Activated naive CD4-positive, alpha-beta T cell treated with anti-CD3 and anti-CD28 coated beads for 36 hours (primary cell): ENCODE data around the gene GLIS1. TPM values are rescaled to one million over a fixed set of nuclear protein-coding genes. Genes with fewer than 3 reads are reported as not detected.

Source experiments
- CTCF ChIA-PET: fragments of 350-600 bp; sonication (Branson Sonifier 250); formaldehyde crosslinking; loops from one replicate; lab custom pipeline; 2021; ENCODE audit warnings: antibody characterized with exemption; lab: Charles Lee
- DNase-seq: peaks from one replicate; pipeline ENCODE4 v3.0.0-alpha.2; 2020
- H3K27ac Mint-ChIP-seq: one replicate; pipeline ENCODE4 v1.8.0; 2021; ENCODE audit warnings: mild to moderate bottlenecking, mixed read lengths
- H3K27me3 Mint-ChIP-seq: one replicate; pipeline ENCODE4 v1.8.0; 2021; ENCODE audit warnings: low read depth, mixed read lengths
- H3K36me3 Mint-ChIP-seq: one replicate; pipeline ENCODE4 v1.8.0; 2021; ENCODE audit warnings: low read depth, mixed read lengths
- H3K4me1 Mint-ChIP-seq: one replicate; pipeline ENCODE4 v1.8.0; 2021; ENCODE audit warnings: low read depth, mixed read lengths
- H3K4me3 Mint-ChIP-seq: one replicate; pipeline ENCODE4 v1.8.0; 2021; ENCODE audit warnings: mild to moderate bottlenecking, moderate library complexity, mixed read lengths
- H3K9me3 Mint-ChIP-seq: one replicate; pipeline ENCODE4 v1.8.0; 2021; ENCODE audit warnings: mixed read lengths
- intact Hi-C: fragments of 100-400 bp; cut with micrococcal nuclease; formaldehyde crosslinking; loops from one replicate; pipeline ENCODE4 v1.15.1; 2023
- total RNA-seq, 2 experiments: library from RNA; stranded (reverse); gene quantifications; one replicate each; pipeline ENCODE4 v1.2.3, GENCODE V29; 2021

The GLIS1 gene
- total RNA-seq, 2 experiments from 2014 or later: not detected

DNA sequence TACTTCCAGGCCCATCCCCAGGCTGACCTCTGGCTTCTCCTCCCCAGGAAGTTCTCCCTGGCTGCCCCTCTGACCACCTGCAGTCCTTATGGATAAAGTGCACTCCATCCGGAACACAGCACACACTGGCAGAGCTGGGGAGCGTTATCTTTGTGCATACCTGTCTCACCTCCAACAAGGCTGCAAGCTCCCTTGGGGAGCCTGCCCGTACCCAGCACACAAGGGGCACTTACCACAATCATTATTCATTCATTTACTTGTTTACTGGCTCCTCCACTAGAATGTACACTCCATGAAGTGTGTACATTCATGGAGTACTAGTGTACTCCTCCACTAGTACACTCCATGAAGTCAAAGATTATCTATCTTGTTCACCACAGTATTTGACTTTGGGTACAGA lies 30.3 kb downstream of the GLIS1 start:
- CTCF ChIA-PET: interaction anchor here (0.9 kb wide), 1 partner anchor 223 kb away, joined by 3 read pairs; no protein-coding TSS in a partner anchor
- DNase-seq: no peak
- Mint-ChIP-seq H3K36me3 (no peaks in the 10 kb centered on the region), H3K4me3 (no peak overlapping the region), H3K9me3 (no peaks in the 10 kb centered on the region), H3K27me3 (peaks cover 2% of the 10 kb centered on the region), H3K27ac (no peak overlapping the region), H3K4me1 (no peaks in the 10 kb centered on the region)
- intact Hi-C loops: no loop called here

DNA sequence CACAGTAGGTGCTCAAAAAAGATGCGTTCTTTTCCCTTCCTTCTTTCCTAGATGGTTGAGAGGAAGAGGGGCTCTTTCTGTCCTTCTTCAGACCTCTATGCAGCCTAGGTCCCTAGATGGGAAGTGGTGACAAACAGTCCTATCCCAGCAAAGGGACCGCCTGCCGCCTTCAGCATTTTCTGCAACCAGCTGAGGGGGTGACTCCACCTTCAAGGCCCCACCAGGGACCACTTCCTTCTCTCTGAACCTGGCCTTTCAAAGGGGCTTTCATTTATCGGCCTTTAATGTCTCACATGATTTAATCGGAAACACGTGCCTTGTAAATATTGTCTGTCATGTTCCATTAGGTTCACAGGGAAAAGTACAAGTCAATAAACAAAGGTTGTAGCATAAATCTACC lies 32.6 kb downstream of the GLIS1 start:
- Mint-ChIP-seq H3K4me3 (no peak overlapping the region), H3K9me3 (no peaks in the 10 kb centered on the region), H3K27me3 (peaks cover 2% of the 10 kb centered on the region), H3K36me3 (no peaks in the 10 kb centered on the region), H3K27ac (no peak overlapping the region), H3K4me1 (no peaks in the 10 kb centered on the region)
- intact Hi-C loops: no loop called here
- DNase-seq: no peak
- CTCF ChIA-PET: interaction anchor here (0.6 kb wide), 1 partner anchor 253 kb away, joined by 5 read pairs; no protein-coding TSS in a partner anchor

DNA sequence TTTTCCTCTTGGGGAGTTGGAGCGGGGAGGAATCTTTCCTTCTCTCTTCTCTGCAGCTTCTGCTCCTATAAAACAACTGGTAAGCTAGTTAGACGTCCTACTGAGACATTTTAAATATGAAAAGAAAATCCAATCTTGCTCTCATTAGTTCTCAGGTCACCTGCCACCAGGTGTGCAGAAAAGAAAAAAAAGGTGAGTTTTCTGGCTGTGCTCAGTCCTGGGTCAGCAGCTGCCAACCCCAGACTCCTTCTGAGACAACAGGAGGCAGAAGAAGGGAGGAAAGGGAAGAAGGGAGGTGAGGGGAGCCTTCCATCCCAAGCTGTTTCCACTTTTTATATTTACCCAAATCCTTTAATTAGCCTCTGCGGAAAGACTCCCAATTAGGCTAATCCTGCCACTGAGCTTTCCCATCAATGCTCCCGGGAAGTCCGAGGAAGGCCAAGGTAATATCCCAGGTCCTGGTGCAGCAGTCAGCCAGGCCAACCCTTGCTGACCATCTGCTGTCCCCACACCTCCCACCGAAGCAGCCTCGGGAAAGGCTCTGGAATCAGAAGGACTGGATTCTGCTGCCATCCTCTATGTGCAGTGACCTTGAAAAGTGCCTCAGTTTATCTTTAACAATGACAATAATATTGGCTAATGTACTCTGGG lies 33.4 kb downstream of the GLIS1 start:
- no peaks in the 10 kb centered on the region for H3K36me3 Mint-ChIP-seq
- no peak overlapping the region for H3K4me3 Mint-ChIP-seq
- H3K27ac Mint-ChIP-seq: no peak overlapping the region
- CTCF ChIA-PET: no interaction called here
- peaks cover 4% of the 10 kb centered on the region for H3K27me3 Mint-ChIP-seq
- no peaks in the 10 kb centered on the region for H3K4me1 Mint-ChIP-seq
- DNase-seq: no peak
- intact Hi-C loops: no loop called here
- H3K9me3 Mint-ChIP-seq: no peaks in the 10 kb centered on the region

DNA sequence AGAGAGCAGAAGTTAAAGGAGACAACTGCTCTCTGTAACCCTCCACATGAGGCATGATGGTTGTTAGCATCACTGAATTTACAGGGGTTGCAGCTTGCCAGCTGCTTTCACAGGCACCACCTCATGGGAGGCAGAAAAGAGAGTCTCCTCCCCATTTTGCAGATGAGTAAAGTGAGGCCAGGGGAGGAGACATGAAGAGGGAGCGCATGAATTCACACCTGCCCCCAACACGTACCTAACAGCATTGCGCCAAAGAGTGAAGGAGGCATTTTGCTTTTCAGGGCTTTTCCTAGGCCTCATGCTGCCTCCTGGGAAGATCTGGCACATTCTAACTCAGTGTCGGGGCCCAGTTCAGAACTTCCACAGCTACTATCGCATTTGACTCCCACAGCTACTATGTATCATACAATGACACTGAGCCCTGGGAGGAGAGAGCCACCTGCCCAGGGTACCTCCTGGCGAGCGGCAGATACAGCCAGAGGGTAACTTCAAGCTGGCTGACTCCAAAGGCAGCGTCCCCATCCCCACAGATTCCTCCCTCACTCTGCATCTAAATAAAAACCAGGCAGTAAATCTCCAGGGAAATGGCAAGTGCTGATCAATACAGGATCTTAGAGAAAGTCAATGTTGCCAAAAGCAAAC lies 34.0 kb downstream of the GLIS1 start:
- intact Hi-C loops: no loop called here
- H3K4me1 Mint-ChIP-seq: no peaks in the 10 kb centered on the region
- DNase-seq: no peak
- no peaks in the 10 kb centered on the region for H3K36me3 Mint-ChIP-seq
- no peak overlapping the region for H3K4me3 Mint-ChIP-seq
- no peak overlapping the region for H3K27ac Mint-ChIP-seq
- no peaks in the 10 kb centered on the region for H3K9me3 Mint-ChIP-seq
- CTCF ChIA-PET: interaction anchor here (1.3 kb wide), 1 partner anchor 9 kb away, joined by 4 read pairs; no protein-coding TSS in a partner anchor
- peaks cover 4% of the 10 kb centered on the region for H3K27me3 Mint-ChIP-seq

DNA sequence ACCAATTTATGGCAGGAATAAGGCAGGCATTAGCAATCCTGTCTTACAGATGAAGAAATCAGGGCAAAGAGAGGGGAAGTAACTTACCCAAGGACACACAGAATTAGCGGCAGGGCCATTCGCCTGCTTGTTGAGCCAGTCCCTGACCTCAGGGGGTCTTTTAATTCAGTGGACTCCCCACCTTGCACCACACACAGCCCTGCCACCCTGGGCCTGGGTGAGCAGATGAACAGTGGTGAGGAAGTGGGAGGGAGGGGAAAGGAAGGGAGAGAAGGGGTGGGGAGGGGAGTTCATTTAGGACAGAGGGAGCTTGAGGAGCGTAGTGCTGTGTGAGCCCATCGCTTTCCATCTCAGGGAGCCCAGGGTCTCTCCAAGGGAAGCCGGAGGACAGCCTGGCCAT lies 34.7 kb downstream of the GLIS1 start:
- H3K27ac Mint-ChIP-seq: no peak overlapping the region
- intact Hi-C loops: no loop called here
- CTCF ChIA-PET: interaction anchor here (1.3 kb wide), 1 partner anchor 9 kb away, joined by 4 read pairs; no protein-coding TSS in a partner anchor
- H3K4me3 Mint-ChIP-seq: no peak overlapping the region
- no peaks in the 10 kb centered on the region for H3K4me1 Mint-ChIP-seq
- no peaks in the 10 kb centered on the region for H3K36me3 Mint-ChIP-seq
- no peak for DNase-seq
- peaks cover 4% of the 10 kb centered on the region for H3K27me3 Mint-ChIP-seq
- H3K9me3 Mint-ChIP-seq: no peaks in the 10 kb centered on the region

DNA sequence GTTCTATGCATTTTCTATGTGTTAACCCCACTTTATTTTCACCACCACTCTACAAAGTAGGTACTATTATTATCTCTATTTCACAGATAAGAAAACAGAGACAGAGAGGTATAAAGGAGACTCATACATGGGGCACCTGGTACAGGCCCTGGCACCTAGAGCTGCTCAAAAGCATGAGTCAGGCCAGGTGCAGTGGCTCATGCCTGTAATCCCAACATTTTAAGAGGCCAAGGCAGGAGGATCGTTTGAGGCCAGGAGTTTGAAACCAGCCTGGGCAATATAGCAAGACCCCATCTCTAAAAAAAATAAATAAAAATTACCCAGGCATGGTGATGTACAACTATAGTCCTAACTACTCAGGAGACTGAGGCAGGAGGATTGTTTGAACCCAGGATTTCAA lies 35.8 kb downstream of the GLIS1 start:
- Mint-ChIP-seq H3K36me3 (no peaks in the 10 kb centered on the region), H3K27me3 (peaks cover 6% of the 10 kb centered on the region), H3K4me3 (no peak overlapping the region), H3K4me1 (no peaks in the 10 kb centered on the region), H3K27ac (no peak overlapping the region), H3K9me3 (no peaks in the 10 kb centered on the region)
- CTCF ChIA-PET: no interaction called here
- intact Hi-C loops: no loop called here
- DNase-seq: no peak

DNA sequence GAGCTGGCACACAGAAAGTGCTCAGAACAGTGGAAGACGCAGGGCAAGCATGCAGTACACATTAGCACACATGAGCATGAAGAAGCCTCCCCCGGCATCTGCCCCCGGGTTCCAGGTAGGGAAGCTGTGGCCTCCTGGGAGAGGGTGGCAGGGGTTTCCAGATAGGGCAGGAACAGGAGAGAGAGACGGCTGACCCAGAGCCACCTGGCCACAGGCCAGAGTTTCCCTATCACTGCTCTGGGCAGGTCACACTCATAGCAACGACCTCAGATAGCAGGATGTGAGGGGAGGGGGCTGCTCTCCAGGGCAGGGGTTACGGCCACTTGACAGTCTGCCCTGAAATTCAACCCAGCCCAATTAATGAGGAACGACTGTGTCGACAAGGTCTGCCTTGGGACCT lies 36.6 kb downstream of the GLIS1 start:
- peaks cover 6% of the 10 kb centered on the region for H3K27me3 Mint-ChIP-seq
- H3K36me3 Mint-ChIP-seq: no peaks in the 10 kb centered on the region
- H3K4me3 Mint-ChIP-seq: no peak overlapping the region
- no peaks in the 10 kb centered on the region for H3K9me3 Mint-ChIP-seq
- intact Hi-C loops: no loop called here
- no peak overlapping the region for H3K27ac Mint-ChIP-seq
- H3K4me1 Mint-ChIP-seq: no peaks in the 10 kb centered on the region
- DNase-seq: no peak
- CTCF ChIA-PET: no interaction called here

DNA sequence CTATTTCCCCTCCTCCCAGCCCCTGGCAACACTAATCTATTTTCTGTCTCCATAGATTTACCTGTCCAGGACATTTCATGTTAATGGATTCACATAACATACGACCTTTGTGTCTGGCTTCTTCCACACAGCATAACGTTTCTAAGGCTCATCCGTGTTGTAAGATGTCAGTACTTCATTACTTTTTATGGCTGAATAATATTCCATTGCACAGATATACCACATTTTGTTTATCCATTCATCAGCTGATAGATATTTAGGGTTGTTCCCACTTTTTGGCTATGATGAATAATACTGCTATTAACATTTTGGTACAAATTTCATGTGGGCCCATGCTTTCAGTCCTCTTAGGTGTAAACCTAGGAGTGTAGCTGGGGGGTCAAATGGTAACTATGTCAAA lies 38.2 kb downstream of the GLIS1 start:
- Mint-ChIP-seq H3K27me3 (peaks cover 6% of the 10 kb centered on the region), H3K36me3 (no peaks in the 10 kb centered on the region), H3K4me3 (no peak overlapping the region), H3K27ac (no peak overlapping the region), H3K9me3 (no peaks in the 10 kb centered on the region), H3K4me1 (no peaks in the 10 kb centered on the region)
- CTCF ChIA-PET: no interaction called here
- DNase-seq: no peak
- intact Hi-C loops: no loop called here

DNA sequence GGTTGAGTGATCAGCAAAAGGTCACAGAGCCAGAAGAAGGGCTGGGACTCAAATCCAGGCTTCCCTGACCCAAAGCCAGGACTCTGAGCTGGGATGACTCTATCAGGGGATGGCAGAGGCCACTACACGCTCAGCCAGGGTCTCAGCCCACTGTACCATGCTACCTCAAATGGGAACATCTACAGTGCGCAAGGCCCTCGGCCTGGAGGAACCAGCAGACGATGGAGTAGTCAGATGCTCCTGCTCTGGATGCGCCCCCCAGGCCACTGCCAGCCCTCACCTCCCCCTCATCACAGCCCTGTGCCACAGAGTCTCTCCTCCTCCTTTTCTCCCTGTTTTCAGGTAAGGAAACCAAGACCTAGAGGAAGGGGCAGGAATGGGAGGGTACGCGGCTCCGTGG lies 39.0 kb downstream of the GLIS1 start:
- Mint-ChIP-seq H3K27me3 (peaks cover 6% of the 10 kb centered on the region), H3K36me3 (no peaks in the 10 kb centered on the region), H3K4me3 (no peak overlapping the region), H3K9me3 (no peaks in the 10 kb centered on the region), H3K4me1 (no peaks in the 10 kb centered on the region), H3K27ac (no peak overlapping the region)
- intact Hi-C loops: no loop called here
- CTCF ChIA-PET: no interaction called here
- no peak for DNase-seq

DNA sequence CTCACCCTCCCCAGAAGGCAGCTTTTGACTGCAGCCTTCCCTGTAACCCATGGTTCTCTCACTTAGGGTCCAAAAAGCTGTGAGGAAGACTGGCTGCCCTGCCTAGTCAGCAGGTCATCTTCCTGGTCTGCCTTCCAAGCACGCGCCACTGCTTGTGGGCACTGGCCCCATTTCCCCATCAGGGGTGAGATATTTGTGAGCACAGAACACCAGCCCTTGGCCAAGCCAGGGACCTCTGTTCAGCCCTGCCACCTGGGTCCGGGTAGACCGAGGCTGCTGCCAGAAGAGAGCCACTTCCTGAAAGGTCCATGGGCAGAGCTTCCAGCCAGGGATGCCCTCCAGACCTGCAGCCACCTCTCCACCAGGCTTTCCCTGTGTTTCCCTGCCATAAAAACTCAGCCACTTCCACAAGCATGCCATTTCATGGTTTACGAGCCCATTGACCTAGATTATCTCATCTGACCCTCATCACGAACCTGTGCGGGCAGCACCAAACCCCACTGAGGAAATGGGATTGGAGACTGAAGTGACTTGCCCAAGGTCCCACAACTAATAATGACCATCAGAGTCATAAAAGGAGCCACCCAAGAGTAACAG lies 40.5 kb downstream of the GLIS1 start:
- H3K27me3 Mint-ChIP-seq: peaks cover 4% of the 10 kb centered on the region
- no peaks in the 10 kb centered on the region for H3K36me3 Mint-ChIP-seq
- H3K27ac Mint-ChIP-seq: no peak overlapping the region
- H3K4me3 Mint-ChIP-seq: no peak overlapping the region
- no peaks in the 10 kb centered on the region for H3K4me1 Mint-ChIP-seq
- intact Hi-C loops: no loop called here
- no peaks in the 10 kb centered on the region for H3K9me3 Mint-ChIP-seq
- CTCF ChIA-PET: no interaction called here
- DNase-seq: no peak

DNA sequence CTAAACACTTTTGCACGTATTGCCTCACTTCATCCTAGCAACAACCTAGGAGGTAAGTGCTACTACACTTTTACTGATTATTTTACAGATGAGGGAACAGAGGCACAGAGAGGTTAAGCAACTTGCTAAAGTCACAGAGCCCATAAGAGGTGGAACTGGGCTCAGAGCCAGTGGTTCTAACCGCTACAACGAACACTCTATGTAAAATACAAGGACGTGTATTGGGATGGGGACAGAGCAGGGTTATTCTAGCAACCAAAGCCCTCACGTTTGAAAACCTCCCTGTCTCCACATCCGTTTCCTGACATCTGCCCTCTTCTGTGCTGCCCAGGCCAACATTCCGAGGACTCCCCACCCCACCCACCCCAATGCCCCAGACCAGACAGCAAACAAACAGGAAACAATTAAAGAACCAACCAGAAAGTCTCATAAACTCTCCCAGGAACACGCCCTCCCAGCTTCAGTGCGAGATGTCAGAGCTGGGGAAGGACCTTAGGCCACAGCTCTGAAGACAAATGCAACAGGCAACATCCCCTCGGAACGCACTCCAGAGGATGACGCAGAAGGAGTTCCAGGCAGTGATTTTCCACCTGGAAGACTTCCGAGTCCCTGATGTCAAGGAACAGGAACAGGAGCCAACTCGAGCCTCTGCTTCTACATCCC lies 41.1 kb downstream of the GLIS1 start:
- DNase-seq: no peak
- Mint-ChIP-seq H3K4me1 (no peaks in the 10 kb centered on the region), H3K36me3 (no peaks in the 10 kb centered on the region), H3K27me3 (peaks cover 4% of the 10 kb centered on the region), H3K27ac (no peak overlapping the region), H3K9me3 (no peaks in the 10 kb centered on the region), H3K4me3 (no peak overlapping the region)
- CTCF ChIA-PET: no interaction called here
- intact Hi-C loops: no loop called here

DNA sequence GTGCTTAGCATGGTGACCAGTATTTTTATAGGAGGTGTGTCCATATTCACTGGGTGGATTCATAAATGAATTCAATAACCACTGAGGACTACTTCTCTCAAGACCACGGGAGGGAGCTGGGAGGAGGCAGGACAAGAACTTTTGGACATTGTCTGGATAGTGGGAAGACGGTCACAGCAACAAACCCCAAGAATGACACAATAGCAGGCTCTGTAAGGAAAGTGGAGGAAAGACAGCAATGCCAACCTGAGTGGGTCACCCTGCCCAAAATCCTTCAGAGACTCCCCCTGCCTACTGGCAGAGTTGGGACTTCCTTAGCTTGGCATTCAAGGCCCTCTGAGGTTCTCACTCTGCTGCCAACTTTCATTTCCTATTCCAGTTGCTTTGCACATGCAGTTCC lies 42.0 kb downstream of the GLIS1 start:
- Mint-ChIP-seq H3K27ac (no peak overlapping the region), H3K4me1 (no peaks in the 10 kb centered on the region), H3K27me3 (peaks cover 4% of the 10 kb centered on the region), H3K36me3 (no peaks in the 10 kb centered on the region), H3K4me3 (no peak overlapping the region), H3K9me3 (no peaks in the 10 kb centered on the region)
- no peak for DNase-seq
- intact Hi-C loops: no loop called here
- CTCF ChIA-PET: no interaction called here
